ENCODE data around the gene DND1.
"Not testable (repeated sequence)": the region's sequence is repeated elsewhere in the genome, so short reads cannot be mapped to it uniquely, and the experiment has no call there.

The DND1 gene

DNA sequence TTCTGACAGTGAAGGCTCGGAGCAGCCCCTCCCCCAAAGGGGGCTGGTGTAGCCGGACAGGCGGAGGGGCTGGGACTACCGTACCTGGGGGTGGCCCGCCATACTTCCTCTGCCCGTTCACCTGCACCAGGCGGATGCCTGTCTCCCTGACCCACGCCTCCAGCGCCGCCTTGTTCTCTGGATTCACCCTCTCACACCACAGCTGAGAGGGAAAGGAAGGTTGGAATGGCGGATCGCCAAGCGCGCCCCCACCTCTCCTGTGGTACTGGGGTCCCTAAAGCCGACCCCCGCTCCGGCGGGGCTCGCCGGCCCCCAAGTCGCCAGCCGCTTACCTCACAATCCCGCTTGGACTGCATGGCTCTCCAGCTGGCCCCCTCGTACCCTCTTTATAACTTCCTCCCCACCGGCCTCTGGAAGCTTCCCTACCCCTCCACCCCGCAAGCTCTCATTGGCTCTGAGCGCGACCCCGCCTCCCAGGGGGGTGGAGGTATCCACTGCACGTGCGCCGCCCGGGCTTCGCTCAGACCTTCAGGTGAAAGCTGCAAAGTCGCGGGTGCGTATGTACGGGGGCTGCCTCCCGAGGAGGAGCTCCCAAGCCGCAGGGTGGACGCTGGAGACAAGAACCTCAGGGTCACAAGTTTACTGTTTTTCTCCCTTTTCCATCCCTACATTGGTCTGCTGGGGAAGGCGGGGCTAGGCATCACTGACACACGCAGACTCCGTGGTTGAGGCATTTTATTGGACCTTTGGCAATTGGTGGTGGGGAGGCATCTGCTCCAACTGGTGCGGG is at the start of gene DND1:
TSS of gene DND1 (minus strand) at position 390 of the 790 bp plus-strand sequence. CDS start at position 356, 34 bp downstream.
- no peak for DNase-seq

DNA sequence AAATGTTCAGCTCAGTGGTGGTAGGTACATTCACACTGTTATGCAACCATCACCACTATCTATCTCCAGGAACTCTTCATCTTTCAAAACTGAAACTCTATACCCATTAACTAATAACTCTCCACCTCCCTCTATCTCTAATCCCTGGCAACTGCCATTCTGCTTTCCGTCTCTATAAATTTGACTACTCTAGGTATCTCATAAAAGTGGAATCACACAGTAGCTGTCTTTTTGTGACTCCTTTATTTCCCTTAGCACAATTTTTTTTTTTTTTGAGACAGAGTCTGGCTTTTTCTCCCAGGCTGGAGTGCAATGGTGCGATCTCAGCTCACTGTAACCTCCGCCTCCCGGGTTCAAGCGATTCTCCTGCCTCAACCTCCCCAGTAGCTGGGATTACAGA is 48.0 kb upstream of the DND1 start:
- DNase-seq: not testable (repeated sequence)

DNA sequence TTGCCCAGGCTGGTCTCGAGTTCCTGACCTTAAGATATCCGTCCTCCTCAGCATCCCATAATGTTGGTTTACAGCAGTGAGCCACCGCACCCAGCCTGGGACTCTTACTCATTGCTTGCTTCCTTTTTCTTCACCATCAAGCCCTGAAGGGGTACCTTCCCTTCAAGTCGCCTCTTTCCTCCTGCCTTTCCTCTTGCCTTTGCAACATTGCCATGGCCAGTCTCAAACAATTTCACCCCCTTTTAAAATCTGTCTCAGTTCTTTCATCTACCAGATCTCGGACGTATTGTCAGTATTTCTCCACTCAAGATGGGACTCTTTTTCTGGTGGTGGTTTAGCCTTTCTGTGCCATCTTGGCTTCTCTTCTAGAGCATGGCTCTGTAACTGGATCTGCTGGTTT is 47.4 kb upstream of the DND1 start:
- DNase-seq: not testable (repeated sequence)

DNA sequence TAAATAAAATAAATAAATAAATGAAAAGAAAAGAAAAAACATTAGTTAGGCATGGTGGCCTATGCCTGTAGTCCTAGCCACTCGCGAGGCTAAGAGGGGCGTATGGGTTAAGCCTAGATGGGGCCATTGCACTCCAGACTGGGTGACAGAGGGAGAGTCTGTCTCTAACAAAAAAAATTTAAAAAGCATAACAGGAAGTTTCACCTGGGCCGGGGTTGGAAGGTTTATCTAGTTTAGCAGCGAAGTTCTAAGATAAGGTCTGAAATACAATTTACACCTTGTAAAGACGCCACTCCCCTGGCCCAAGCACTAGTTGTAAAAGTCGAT is 44.9 kb upstream of the DND1 start:
- no peak for DNase-seq

DNA sequence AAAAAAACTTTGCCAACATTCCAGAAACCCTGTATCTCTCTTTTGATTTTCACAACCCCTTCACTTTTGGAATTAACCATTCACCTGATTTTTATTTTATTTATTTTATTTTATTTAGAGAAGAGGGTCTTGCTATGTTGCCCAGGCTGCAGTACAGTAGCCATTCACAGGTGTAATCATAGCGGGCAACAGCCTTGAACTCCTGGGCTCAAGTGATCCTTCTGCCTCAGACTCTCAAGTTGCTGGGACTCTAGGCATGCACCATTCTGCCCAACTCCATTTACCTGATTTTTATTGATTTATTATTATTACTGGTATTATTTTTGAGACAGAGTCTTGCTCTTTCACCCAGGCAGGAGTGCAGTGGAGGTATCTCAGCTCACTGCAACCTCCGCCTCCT is 42.9 kb upstream of the DND1 start:
- DNase-seq: not testable (repeated sequence)

DNA sequence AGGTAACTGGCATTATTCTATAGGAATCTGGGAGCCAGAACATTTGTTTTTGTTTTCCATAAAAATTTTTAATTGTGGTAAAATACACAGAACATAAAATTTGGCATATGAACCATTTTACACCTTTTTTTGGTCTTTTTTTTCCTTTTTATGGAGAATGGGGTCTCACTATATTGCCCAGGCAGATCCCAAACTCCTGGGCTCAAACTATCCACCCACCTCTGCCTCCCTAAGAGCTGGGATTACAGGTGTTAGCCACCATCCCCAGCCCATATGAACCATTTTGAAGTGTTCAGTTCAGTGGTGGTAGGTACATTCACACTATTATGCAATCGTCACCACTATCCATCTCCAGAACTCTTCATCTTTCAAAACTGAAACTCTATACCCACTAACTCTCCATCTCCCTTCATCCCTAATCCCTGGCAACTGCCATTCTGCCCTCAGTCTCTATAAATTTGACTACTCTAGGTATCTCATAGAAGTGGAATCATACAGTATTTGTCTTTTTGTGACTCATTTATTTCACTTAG is 40.3 kb upstream of the DND1 start:
- DNase-seq: no peak

DNA sequence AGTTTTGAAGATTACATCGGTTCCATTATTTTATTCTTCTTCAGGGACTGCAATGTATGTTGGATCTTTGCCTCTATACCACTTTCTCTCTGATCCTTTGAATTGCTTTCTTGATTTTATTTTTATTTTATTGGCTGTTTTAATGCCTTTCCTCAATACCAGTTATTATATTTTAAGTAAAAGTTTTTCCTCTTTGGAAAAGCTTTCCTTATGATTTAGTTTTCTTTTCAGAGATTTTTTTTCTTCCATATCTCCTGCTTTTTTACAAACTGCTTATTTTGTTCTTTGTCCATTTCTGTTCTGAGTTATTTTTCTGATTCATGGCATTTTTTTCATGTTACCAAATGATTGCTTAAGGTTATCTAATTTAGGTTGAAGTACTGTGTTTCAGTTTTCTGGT is 38.4 kb upstream of the DND1 start:
- no peak for DNase-seq

DNA sequence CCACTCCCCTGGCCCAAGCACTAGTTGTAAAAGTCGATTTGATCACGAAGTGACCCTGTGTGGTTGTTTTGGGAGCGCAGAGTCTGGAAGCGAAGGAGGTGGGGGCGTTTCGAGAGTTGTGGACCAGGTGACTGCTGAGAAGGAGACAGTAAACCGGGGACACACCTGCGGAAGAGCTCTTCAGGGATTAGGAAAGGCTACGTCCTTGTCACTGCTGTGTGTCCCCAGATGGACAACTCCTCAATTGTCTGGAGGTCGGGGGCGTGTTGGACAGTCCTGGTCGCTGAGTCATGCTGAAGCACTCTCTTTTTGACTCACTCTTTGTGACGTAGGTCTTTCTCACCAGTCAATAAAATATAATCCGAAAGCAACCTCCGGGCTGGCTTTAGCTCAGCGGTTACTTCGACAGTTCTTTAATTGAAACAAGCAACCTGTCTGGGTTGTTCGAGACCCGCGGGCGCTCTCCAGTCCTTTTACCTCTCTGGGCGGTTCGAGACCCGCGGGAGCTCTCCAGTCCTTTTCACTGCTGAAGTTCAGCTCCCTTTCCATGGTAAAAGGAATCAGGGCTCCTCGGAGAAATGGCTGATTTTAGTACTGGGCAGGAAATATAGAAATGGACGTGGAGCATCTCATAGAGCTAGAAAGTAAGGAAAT is 37.6 kb upstream of the DND1 start:
- DNase-seq: peak; percentile 96

DNA sequence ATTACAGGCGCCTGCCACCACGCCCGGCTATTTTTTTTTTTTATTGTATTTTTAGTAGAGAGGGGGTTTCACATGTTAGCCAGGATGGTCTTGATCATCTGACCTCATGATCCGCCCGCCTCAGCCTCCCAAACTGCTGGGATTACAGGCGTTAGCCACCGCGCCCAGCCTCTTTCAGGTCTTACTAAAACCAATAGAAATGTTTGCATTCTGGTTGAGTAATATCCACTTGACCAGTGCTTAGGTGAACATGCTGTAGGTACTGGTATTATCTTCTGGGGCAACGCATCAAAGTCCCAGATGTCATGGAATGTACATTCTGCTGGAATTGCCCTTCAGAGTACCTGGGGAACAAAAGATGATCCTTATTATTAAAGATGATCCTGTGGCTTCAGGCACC is 35.4 kb upstream of the DND1 start:
- not testable (repeated sequence) for DNase-seq

DNA sequence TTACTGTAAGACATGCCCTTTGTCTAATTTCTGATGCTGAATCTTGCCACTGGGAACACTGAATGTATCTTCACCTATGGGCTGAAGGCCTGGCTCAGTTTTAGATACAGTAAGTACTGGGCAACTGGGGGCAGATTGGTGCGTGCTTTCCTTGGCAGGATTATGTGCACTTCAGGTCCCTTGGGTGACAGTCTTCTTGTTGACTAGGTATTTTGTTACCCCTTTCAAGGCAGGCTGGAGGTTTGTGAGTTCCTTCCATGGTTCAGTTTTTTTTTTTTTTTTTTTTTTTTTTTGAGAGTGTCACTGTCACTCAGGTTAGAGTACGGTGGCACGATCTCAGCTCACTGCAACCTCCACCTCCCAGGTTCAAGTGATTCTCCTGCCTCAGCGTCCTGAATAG is 34.4 kb upstream of the DND1 start:
- DNase-seq: no peak

DNA sequence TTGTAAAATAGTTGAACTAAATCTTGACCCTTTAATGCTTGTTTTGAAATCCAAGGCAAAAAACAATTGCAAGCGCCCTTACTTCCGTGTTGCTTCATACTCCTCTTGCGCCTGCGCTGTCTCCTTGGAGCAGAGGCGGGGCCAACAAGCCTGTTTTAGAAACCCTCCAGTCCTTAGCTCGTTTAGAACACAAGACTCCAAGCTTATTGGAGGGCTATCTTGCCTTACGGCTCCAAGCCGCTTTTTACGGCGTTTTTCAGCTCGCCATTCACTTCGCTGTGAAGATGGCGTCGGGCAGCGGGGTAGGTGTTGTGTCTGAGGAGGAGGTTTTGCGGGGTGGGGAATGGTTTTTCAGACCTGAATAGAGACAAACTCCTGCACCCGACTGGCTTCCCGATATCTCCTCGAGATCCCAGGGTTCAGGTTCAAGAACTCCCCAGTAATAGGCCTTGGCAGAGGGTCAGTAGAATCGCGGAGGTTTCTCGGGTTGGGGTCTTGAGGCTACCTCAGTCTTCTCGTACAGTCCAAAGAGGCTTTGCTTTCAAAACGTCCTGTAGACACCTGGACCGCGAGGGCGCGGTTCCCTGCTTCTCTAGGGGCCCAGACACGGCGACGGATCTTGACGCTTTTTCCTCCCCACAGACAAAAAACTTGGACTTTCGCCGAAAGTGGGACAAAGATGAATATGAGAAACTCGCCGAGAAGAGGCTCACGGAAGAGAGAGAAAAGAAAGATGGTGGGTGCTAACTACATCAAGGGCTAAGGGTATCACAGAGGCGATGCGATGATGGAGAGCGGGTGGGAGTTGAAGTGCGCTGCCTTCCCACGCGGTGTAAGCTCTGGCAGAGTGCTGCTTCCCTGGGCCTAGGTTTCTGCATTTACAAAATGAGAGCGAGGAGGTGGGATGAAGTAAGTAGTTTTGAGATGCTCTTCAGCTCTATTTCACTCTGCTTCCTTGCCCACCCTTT is 27.1 kb upstream of the DND1 start, which contains the start of gene ZMAT2:
TSS of gene ZMAT2 (plus strand) at position 271 of the 968 bp plus-strand sequence. CDS start at position 285, 14 bp downstream.
- peak; percentile 100 for DNase-seq

DNA sequence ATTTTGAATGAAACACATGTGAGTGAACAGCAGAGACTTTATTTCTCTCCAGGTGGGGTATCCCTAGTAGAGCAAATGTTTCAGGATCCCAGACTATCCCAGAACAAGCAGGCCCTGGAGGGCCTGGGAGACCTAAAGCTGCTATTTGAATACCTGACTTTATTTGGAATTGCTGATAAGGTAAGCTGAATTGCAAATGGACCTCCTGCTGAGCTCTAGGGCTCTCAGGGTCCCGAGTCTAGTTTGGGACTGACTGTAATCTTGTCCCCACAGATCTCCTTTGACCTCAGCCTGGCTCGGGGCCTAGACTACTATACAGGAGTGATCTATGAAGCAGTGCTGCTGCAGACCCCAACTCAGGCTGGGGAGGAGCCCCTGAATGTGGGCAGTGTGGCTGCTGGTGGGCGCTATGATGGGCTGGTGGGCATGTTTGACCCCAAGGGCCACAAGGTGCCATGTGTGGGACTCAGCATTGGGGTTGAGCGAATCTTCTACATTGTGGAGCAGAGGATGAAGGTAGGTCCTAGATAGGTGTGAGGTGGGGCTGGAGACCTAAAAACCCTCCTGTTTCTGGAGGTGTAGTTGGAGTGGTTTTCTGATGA is 23.6 kb upstream of the DND1 start:
- no peak for DNase-seq

DNA sequence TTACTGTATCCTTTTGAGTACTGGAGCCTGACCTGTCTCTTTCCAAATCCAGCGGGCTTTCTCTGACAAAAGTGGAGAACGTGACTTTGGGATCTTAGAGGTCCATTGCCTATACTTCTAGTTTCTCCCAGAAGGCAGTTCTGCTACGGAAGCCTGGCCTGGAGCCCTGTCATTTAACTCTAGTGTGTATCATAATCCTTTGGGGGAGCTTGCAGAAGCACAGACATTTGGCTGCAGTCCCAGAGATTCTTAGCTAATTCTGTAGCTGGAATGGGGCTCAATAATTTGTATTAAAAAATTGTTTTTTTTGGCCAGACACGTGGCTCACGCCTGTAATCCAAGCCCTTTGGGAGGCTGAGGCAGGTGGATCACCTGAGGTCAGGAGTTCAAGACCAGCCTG is 20.9 kb upstream of the DND1 start:
- DNase-seq: no peak

DNA sequence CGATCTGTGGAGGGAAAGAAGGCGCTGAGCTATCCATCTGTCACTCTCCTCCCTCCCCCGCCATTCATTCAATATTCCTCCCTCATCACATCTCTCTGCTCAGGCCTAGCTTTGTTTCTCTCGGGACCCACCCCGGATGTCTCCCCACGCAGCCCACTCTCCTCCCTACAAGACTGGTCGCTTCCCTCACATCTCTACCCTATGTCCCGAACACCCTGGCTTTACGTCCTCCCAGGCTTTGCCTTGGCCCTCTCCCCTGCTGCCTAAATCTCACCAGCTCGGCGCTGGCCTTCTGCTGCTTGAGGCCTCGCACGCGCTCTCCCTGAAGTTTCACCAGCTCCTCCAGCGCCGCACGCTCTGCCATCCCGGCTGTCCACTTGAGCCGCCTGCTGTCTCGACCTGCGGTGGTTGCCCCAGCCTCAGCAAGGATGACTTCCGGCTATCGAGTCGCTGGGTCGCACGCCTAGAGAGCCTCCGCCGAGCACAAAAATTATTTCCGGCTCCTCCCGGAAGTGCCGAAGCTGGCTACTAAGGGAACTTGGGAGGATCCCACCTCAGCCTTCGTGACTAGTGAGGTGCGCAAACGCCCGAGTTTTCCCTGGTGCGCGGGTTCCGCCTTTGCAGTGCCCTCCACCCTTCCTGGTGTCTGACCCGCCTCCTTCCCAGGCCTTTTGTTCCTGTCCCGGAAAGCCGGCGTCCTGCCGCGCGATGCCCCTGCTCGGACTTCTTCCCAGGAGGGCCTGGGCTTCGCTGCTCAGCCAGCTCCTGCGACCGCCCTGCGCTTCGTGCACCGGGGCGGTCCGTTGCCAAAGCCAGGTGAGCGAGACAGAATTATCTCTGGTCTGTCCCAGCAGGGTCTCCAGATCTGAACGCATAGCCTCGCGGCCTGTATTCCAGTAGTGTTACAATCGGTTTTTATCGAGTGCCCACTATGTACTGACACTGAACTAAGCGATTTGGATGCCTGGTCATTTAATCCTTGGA is 17.9 kb upstream of the DND1 start, which contains the start of the genes HARS1 and HARS2:
TSS of gene HARS1 (minus strand) at position 430 of the 984 bp plus-strand sequence. CDS start at position 364, 66 bp downstream.
TSS of gene HARS2 (plus strand) at position 515 of the 984 bp plus-strand sequence. CDS start at position 709, 194 bp downstream.
- peak; percentile 97 for DNase-seq

DNA sequence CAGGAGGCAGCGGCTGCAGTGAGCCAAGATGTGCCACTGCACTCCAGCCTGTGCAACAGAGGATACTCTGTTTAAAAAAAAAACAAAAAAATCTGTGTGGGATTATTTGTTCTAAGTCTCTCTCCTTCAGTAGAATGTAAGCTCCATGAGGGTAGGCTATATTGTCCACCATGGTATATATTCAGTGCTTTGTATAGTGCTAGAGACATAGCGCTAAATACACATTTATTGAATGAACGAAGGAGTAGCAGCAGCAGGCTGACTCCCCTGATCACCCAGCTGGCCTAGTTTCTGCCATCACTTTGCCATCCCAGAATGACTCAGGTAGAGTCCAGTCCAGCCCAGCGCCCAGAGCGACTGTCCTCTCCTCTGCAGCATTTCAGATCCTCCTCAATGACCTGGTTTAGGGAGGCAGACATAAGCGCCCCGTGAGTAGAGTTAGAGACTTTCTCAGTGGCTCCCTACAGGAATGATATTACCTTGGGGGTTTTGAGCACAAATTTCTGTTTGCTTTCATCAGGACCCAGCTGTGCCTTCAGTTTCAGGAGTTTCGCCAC is 17.1 kb upstream of the DND1 start:
- DNase-seq: no peak

DNA sequence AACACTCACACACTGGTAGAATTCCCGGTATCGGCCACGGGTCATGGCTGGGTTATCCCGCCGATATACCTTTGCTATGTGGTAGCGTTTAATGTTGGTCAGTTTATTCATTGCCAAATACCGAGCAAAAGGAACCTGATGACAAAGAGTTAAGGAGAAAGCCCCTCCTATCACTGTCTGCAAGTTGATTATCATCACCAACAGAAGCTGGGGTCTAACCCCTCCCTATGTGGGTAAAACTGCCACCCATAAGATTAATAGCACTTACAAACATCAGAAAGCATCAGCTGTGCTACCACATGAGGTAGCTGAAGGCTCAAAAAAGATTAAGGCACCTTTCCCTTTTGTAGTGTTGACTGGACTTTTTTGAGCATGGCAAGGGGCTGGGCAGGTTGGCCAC is 5.6 kb upstream of the DND1 start:
- DNase-seq: peak; percentile 97

DNA sequence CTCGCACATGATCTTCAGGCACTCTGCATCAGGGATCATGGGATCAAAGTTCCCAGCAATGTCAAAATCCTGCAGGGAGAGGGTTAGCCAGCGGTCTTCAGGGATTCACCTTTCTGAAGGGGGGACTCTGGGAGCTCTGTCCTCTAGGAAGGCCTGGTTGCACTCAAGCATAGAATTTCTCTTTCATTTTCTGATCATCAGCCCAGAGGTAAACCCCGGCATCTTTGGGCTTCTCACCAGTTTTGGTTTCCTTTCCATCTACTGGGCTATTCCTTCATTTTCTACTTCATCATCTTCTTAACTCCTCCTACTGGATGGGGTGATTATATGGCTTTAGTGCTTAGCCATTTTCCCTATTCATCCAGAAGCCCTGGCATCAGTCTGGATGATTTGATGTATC is 4.6 kb upstream of the DND1 start:
- no peak for DNase-seq

DNA sequence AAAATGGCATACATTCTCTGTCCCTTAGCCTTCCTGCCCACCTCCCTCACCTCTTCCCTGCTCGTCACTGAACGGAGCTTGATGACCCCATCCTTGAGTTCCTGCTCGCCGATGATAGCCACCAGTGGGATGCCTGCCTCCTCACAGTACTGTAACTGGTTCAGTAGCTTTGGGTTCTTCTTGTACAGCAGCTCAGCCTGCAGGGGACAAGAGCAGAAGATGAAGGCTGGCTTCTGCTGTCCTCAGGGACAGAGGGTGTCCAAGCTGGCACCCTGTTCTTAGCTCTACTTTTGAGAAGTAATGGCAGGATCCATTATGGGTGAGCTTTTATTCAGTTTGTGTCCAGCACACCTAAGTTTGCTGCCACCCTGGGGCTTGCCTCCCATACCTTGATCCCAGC is 1.3 kb upstream of the DND1 start:
- DNase-seq: no peak

DNA sequence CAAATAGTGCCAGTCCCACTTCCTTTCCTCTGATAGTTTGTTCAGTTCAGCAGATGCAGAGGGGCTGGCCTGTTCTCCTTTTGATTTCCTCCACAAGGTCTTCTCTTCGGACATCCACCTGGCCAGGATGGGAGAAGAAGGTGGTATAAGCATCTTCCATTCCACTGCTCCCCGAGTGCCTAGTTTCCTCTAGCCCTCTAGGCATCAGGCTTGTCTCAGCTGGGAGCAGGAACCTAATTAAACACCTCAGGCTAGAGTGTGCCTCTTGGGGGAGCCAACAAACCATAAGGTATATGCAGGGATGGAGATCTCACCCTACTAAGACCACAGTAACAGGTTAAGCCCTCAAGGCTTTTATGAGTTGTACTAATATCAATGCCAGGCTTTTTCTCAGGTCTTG is 835 bp upstream of the DND1 start:
- DNase-seq: peak; percentile 22

DNA sequence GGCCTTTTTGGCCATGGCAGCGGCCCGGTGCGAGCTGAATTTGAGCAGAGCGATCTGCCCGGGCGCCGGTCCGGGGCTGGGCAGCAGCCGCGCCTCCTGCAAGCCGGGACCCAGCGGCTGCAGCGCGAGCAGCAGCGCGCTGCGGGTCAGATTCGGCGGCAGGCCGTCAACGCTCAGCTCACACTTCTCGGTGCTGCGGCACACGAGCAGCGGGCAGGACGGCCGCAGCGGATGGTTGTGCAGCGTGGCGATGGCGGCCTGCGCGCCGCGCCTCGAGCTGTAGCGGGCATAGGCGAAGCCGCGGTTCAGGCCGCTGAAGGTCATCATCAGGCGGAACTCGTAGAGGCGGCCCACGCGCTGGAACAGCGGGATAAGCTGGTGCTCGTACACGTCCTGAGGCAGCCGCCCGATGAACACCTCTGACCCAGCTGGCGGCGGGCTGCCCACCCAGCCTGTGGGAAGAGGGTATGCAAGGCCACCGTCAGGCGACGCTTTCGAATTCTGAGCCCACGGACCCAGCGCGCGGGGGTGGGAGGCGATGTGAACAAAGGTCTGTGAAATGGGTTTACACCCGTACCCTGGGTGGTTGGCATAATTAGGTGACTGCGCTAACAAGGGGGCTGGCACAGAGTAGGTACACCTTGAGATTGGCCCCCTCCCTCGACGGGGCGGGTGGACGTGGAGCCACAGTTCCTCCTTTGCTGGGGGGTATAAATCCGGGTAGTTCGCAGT is 755 bp downstream of the DND1 start:
- peak; percentile 47 for DNase-seq
